HepG2 (cell line): ENCODE results near the gene CDC34. TPM values are rescaled to one million over a fixed set of nuclear protein-coding genes. Genes with fewer than 3 reads are reported as not detected.

Experiments
- AGO1 ChIP-seq: fragments of 200-400 bp; formaldehyde crosslinking; IDR thresholded peaks from 2 replicates; pipeline ENCODE4 v1.6.1; 2017; ENCODE audit warnings: mild to moderate bottlenecking, low read depth, low read length, moderate library complexity; ENCODE audit not compliant: poor library complexity, severe bottlenecking
- AGO2 ChIP-seq: fragments of 200-400 bp; formaldehyde crosslinking; optimal IDR thresholded peaks from 2 replicates; pipeline ENCODE3; 2017; ENCODE audit warnings: mild to moderate bottlenecking, low read depth, low read length, moderate library complexity
- ATF3 ChIP-seq: sonication (generic); formaldehyde crosslinking; IDR thresholded peaks from 2 replicates; pipeline ENCODE4 v1.4.0; 2020; ENCODE audit warnings: missing genetic modification reagents
- CEBPG ChIP-seq: IDR thresholded peaks from 2 replicates; pipeline ENCODE4 v1.6.1; 2016
- HINFP ChIP-seq: sonication (generic); formaldehyde crosslinking; IDR thresholded peaks from 2 replicates; pipeline ENCODE4 v1.4.0; 2020; ENCODE audit warnings: low read depth, mild to moderate bottlenecking, missing genetic modification reagents
- ISL2 ChIP-seq: sonication (generic); formaldehyde crosslinking; IDR thresholded peaks from 2 replicates; pipeline ENCODE4 v1.5.0; 2020; ENCODE audit warnings: missing genetic modification reagents
- KMT2A ChIP-seq: sonication (generic); formaldehyde crosslinking; IDR thresholded peaks from 2 replicates; pipeline ENCODE4 v1.4.0; 2020; ENCODE audit warnings: missing genetic modification reagents
- MAZ ChIP-seq, 2 experiments: sonication (generic) in 1 of 2; formaldehyde crosslinking in 1 of 2; IDR thresholded peaks; 2 replicates each; pipeline versions ENCODE4 v1.5.0 to v1.6.1; 2012 to 2020; ENCODE audit warnings: low read depth in 2 of 2, mild to moderate bottlenecking in 2 of 2, borderline replicate concordance in 1 of 2, improper control_type of control experiment in 1 of 2, low read length in 1 of 2, missing genetic modification reagents in 1 of 2, moderate library complexity in 1 of 2
- MEF2D ChIP-seq: sonication (generic); formaldehyde crosslinking; IDR thresholded peaks from 2 replicates; pipeline ENCODE4 v1.5.1; 2020; ENCODE audit warnings: mild to moderate bottlenecking, missing genetic modification reagents
- NCOA5 ChIP-seq: sonication (generic); formaldehyde crosslinking; IDR thresholded peaks from 2 replicates; pipeline ENCODE4 v1.4.0; 2020; ENCODE audit warnings: missing genetic modification reagents
- NFIB ChIP-seq: sonication (generic); formaldehyde crosslinking; IDR thresholded peaks from 2 replicates; pipeline ENCODE4 v1.9.0; 2021; ENCODE audit warnings: missing genetic modification reagents, mild to moderate bottlenecking, borderline replicate concordance
- ONECUT2 ChIP-seq: sonication (generic); formaldehyde crosslinking; IDR thresholded peaks from 2 replicates; pipeline ENCODE4 v1.4.0; 2020; ENCODE audit warnings: missing genetic modification reagents
- RAD51 ChIP-seq: fragments of 450-650 bp; IDR thresholded peaks from 2 replicates; pipeline ENCODE4 v1.6.1; 2016; ENCODE audit warnings: borderline replicate concordance
- SMC3 ChIP-seq: IDR thresholded peaks from 2 replicates; pipeline ENCODE4 v1.6.1; 2011; ENCODE audit warnings: low read length, improper control_type of control experiment
- SOX6 ChIP-seq, 2 experiments: fragments of 450-650 bp in 1 of 2; sonication (generic) in 1 of 2; formaldehyde crosslinking in 1 of 2; IDR thresholded peaks; 2 replicates each; pipeline versions ENCODE4 v1.4.0 to v1.6.1; 2017 to 2020; ENCODE audit warnings: antibody characterized with exemption in 1 of 2, mild to moderate bottlenecking in 1 of 2, missing genetic modification reagents in 1 of 2
- SSRP1 ChIP-seq: IDR thresholded peaks from 2 replicates; pipeline ENCODE4 v1.6.1; 2016; ENCODE audit warnings: control low read depth
- TOPORS ChIP-seq: sonication (generic); formaldehyde crosslinking; IDR thresholded peaks from 2 replicates; pipeline ENCODE4 v1.8.0; 2023; ENCODE audit warnings: mild to moderate bottlenecking, missing genetic modification reagents
- ZFAT ChIP-seq: sonication (generic); formaldehyde crosslinking; conservative IDR thresholded peaks from 2 replicates; pipeline ENCODE4 v1.8.1; 2023; ENCODE audit warnings: missing genetic modification reagents, inconsistent platforms
- ZNF124 ChIP-seq: sonication (generic); formaldehyde crosslinking; IDR thresholded peaks from 2 replicates; pipeline ENCODE4 v1.4.0; 2020; ENCODE audit warnings: missing genetic modification reagents
- ZNF232 ChIP-seq: sonication (generic); formaldehyde crosslinking; IDR thresholded peaks from 2 replicates; pipeline ENCODE4 v1.4.0; 2020; ENCODE audit warnings: missing genetic modification reagents, borderline replicate concordance
- ZNF280B ChIP-seq: sonication (generic); formaldehyde crosslinking; IDR thresholded peaks from 2 replicates; pipeline ENCODE4 v1.5.0; 2020; ENCODE audit warnings: missing genetic modification reagents, mild to moderate bottlenecking, borderline replicate concordance
- ZNF282 ChIP-seq: fragments of 450-650 bp; IDR thresholded peaks from 2 replicates; pipeline ENCODE4 v1.6.1; 2018; ENCODE audit not compliant: partially characterized antibody
- ZSCAN29 ChIP-seq: sonication (generic); formaldehyde crosslinking; conservative IDR thresholded peaks from 2 replicates; pipeline ENCODE4 v1.4.0; 2020; ENCODE audit warnings: mild to moderate bottlenecking, missing genetic modification reagents
- polyA plus RNA-seq, 8 experiments: library from polyadenylated mRNA; depleted of rRNA in 3 of 8; stranded (reverse) in 7 of 8; unstranded in 1 of 8; fragments of >200 nt; fragmentation: Illumina TruSeq in 4 of 8; extraction: Trizol in 4 of 8; gene quantifications; 2 replicates each; pipeline versions ENCODE4 v1.2.1 to v1.2.3, GENCODE V29; 2011 to 2016; ENCODE audit warnings: low read depth in 4 of 8, missing spikeins in 1 of 8, mixed read lengths in 1 of 8; ENCODE audit not compliant: insufficient read depth in 1 of 8
- total RNA-seq, 5 experiments: library from RNA; depleted of rRNA; stranded (reverse); fragments of >200 nt; fragmentation: Illumina TruSeq; extraction: Trizol; gene quantifications; 2 replicates each; pipeline ENCODE4 v1.2.3, GENCODE V29; 2016; ENCODE audit warnings: low read depth in 1 of 5

Gene CDC34
- total and polyA plus RNA-seq, 2 of the 13 experiments (the other 11 are each of a cell fraction or from before 2014, with no cell fraction given), result 138 to 150 TPM

GRCh38 chr19:583198-583967, 51.8 kb downstream of the CDC34 start (continued):
- no peak for TF ChIP-seq TOPORS
- no peak for TF ChIP-seq ZNF232 (CRISPR knock-in tag)
- TF ChIP-seq SOX6 (IDR thresholded peaks at IDR 0.05), result no peak
- TF ChIP-seq SOX6 (CRISPR knock-in tag; IDR thresholded peaks at IDR 0.05), result no peak
- TF ChIP-seq ZNF280B (CRISPR knock-in tag), result no peak
- no peak for TF ChIP-seq RAD51
- TF ChIP-seq ATF3, result no peak
- no peak for TF ChIP-seq AGO1
- TF ChIP-seq SSRP1 (CRISPR knock-in tag), result no peak
- TF ChIP-seq ZNF282, result no peak
- no peak for TF ChIP-seq HINFP (CRISPR knock-in tag)
- TF ChIP-seq MAZ (IDR thresholded peaks at IDR 0.05; ENCODE audit: borderline replicate concordance, low read depth, low read length), result no peak
- no peak for TF ChIP-seq MAZ (CRISPR knock-in tag; IDR thresholded peaks at IDR 0.05; ENCODE audit: low read depth)
- no peak for TF ChIP-seq ISL2 (CRISPR knock-in tag)
- no peak for TF ChIP-seq CEBPG
- no peak for TF ChIP-seq ZNF124 (CRISPR knock-in tag)
- TF ChIP-seq KMT2A (CRISPR knock-in tag), result no peak
- no peak for TF ChIP-seq NFIB
- TF ChIP-seq SMC3, result no peak
- no peak for TF ChIP-seq NCOA5 (CRISPR knock-in tag)
- TF ChIP-seq ZSCAN29 (CRISPR knock-in tag), result no peak
- TF ChIP-seq ZFAT (CRISPR knock-in tag), result no peak
- no peak for TF ChIP-seq AGO2
- no peak for TF ChIP-seq ONECUT2 (CRISPR knock-in tag)
- no peak for TF ChIP-seq MEF2D (CRISPR knock-in tag)
